Left lung (tissue), 14 donors: ENCODE data around the gene ECSIT. TPM values are rescaled to one million over a fixed set of nuclear protein-coding genes. Genes with fewer than 3 reads are reported as not detected.
A peak's percentile ranks its signal among the peaks of the same experiment; 100 is the strongest.

Source experiments
- ATAC-seq: fragments of 200-7000 bp; cut with Tn5 transposase; one replicate; pipeline ENCODE4 v1.9.1; 2020; ENCODE audit warnings: moderate library complexity
- DNase-seq, 4 donors: peaks; one replicate each; pipeline ENCODE4 v3.0.0-alpha.2; 2013 to 2020
- H3K27ac ChIP-seq, 2 donors: fragments of 200-600 bp; sonication (generic) in 1 of 2; one replicate each; pipeline versions ENCODE4 v1.5.0 to v1.8.0; 2020 to 2021
- H3K27me3 ChIP-seq, 2 donors: fragments of 200-600 bp; sonication (generic) in 1 of 2; one replicate each; pipeline versions ENCODE4 v1.5.0 to v1.8.0; 2020 to 2021
- H3K36me3 ChIP-seq, 2 donors: fragments of 200-600 bp; sonication (generic) in 1 of 2; one replicate each; pipeline versions ENCODE4 v1.5.0 to v1.8.0; 2020 to 2021
- H3K4me1 ChIP-seq, 2 donors: fragments of 200-600 bp; one replicate each; pipeline ENCODE4 v1.8.0; 2021
- H3K4me3 ChIP-seq, 2 donors: fragments of 200-600 bp; sonication (generic) in 1 of 2; one replicate each; pipeline versions ENCODE4 v1.5.0 to v1.8.0; 2020 to 2021; ENCODE audit warnings: mild to moderate bottlenecking in 1 of 2
- H3K9me3 ChIP-seq, 2 donors: fragments of 200-600 bp; sonication (generic) in 1 of 2; one replicate each; pipeline versions ENCODE4 v1.5.0 to v1.8.0; 2020 to 2021
- CTCF ChIP-seq, 2 donors: fragments of 200-600 bp; sonication (generic) in 1 of 2; IDR thresholded peaks; one replicate each; pipeline versions ENCODE4 v1.5.0 to v1.8.0; 2021; ENCODE audit warnings: antibody characterized with exemption in 2 of 2
- intact Hi-C, 2 donors: fragments of 100-400 bp; cut with DNase I; formaldehyde crosslinking; loops; one replicate each; pipeline versions ENCODE4 v1.11.2 to v1.14.2; 2022
- long read RNA-seq, 12 donors: library from polyadenylated mRNA in 2 of 12; unstranded in 2 of 12; transcript quantifications; one replicate each; pipeline ENCODE4 v2.0.0 and lab custom pipeline, GENCODE V29; 2019 to 2026
- polyA plus RNA-seq, 6 donors: library from polyadenylated mRNA; unstranded; fragments of 120-200 nt; gene quantifications; one replicate each; pipeline ENCODE4 v1.2.1, GENCODE V29; 2013; ENCODE audit not compliant: insufficient read length in 6 of 6
- total RNA-seq, 2 donors: library from RNA; stranded (reverse); fragmentation: NEBNext Ultra II Directional; extraction: Animal tissue kit (Norgen Biotek cat#: 25700); gene quantifications; one replicate each; pipeline ENCODE4 v1.2.1, GENCODE V29; 2021
- donor health status: DM: no; HTN: yes; CAD: no.
- donor health status: DM: no; HTN: no; CAD: no.

The ECSIT gene
- total RNA-seq (10 to 100 TPM; 37.4 to 44.6 TPM), polyA plus RNA-seq (10 to 100 TPM; 32.6 to 40.8 (median 36.0) TPM)
- long read RNA-seq, donor 1, transcript ECSIT-205 (2 exons, 607 nt) = minor isoform, 8 of 21 reads
- long read RNA-seq, donor 1, transcript ECSIT-202 (8 exons, 1,700 nt) = major isoform, 13 of 21 reads
- long read RNA-seq, donor 1, partial matches to known transcripts = 0 of 21 reads
- long read RNA-seq, donor 1, other reads (novel, unspliced or antisense) = 0 of 21 reads
- long read RNA-seq, donor 2, transcript ECSIT-202 (8 exons, 1,700 nt) = major isoform, 8 of 12 reads
- long read RNA-seq, donor 2, partial matches to known transcripts = 0 of 12 reads
- long read RNA-seq, donor 2, other reads (novel, unspliced or antisense) = 0 of 12 reads
- long read RNA-seq, donor 3, transcript ECSIT-202 (8 exons, 1,700 nt) = major isoform, 7 of 11 reads
- long read RNA-seq, donor 3, partial matches to known transcripts = 0 of 11 reads
- long read RNA-seq, donor 3, other reads (novel, unspliced or antisense) = 0 of 11 reads
- long read RNA-seq, donor 4, transcript ECSIT-202 (8 exons, 1,700 nt) = major isoform, 44 of 55 reads
- long read RNA-seq, donor 4, partial matches to known transcripts = 3 of 55 reads
- long read RNA-seq, donor 4, other reads (novel, unspliced or antisense) = 7 of 55 reads
- long read RNA-seq, donor 5, transcript ECSIT-202 (8 exons, 1,700 nt) = major isoform, 6 of 17 reads
- long read RNA-seq, donor 5, partial matches to known transcripts = 0 of 17 reads
- long read RNA-seq, donor 5, other reads (novel, unspliced or antisense) = 9 of 17 reads
- long read RNA-seq, donor 6, transcript ECSIT-202 (8 exons, 1,700 nt) = major isoform, 10 of 15 reads
- long read RNA-seq, donor 6, transcript ECSIT-205 (2 exons, 607 nt) = minor isoform, 5 of 15 reads
- long read RNA-seq, donor 6, partial matches to known transcripts = 0 of 15 reads
- long read RNA-seq, donor 6, other reads (novel, unspliced or antisense) = 0 of 15 reads
- long read RNA-seq, donor 7, partial matches to known transcripts = 0 of 9 reads
- long read RNA-seq, donor 7, other reads (novel, unspliced or antisense) = 0 of 9 reads
- long read RNA-seq, donor 8, transcript ECSIT-202 (8 exons, 1,700 nt) = major isoform, 7 of 8 reads
- long read RNA-seq, donor 8, partial matches to known transcripts = 0 of 8 reads
- long read RNA-seq, donor 8, other reads (novel, unspliced or antisense) = 0 of 8 reads
- long read RNA-seq, donor 9 = 0 reads
- long read RNA-seq, donor 10, transcript ECSIT-202 (8 exons, 1,700 nt) = major isoform, 78 of 105 reads
- long read RNA-seq, donor 10, partial matches to known transcripts = 4 of 105 reads
- long read RNA-seq, donor 10, other reads (novel, unspliced or antisense) = 21 of 105 reads
- long read RNA-seq, donor 11 = 0 reads
- long read RNA-seq, donor 12, transcript ECSIT-202 (8 exons, 1,700 nt) = major isoform, 11 of 16 reads
- long read RNA-seq, donor 12, partial matches to known transcripts = 0 of 16 reads
- long read RNA-seq, donor 12, other reads (novel, unspliced or antisense) = 0 of 16 reads

- DNase-seq (peak; percentile 95 to 98 (median 96)), ATAC-seq (peak; percentile 99)
- Histone ChIP-seq H3K36me3 (no peaks in the 10 kb centered on the region), H3K27me3 (no peaks in the 10 kb centered on the region), H3K4me3 (peak within 1 kb of the TSS; percentile 69 to 96), H3K27ac (peak within 1 kb of the TSS; percentile 82 to 84), H3K4me1 (peaks cover 8 to 32% of the 10 kb centered on the region in 2 donors), H3K9me3 (no peaks in the 10 kb centered on the region)
- no peak for TF ChIP-seq CTCF (IDR thresholded peaks at IDR 0.05)
- intact Hi-C loops = no loop called here
Measured at GRCh38 chr19:11528551-11529341, at the start of gene ECSIT. Gene ECSIT (minus strand): TSS chr19:11529134. CDS start chr19:11519170, 9,964 bp downstream.

- H3K9me3 ChIP-seq = no peaks in the 10 kb centered on the region
- H3K27ac ChIP-seq = peak within 1 kb of the TSS; percentile 68 to 80
- peak within 1 kb of the TSS; percentile 31 to 56 for H3K4me3 ChIP-seq
- intact Hi-C loops = no loop called here
- peak in 1 of 4 donors; percentile 68 for DNase-seq
- peaks cover 0 to 16% of the 10 kb centered on the region in 2 donors for H3K27me3 ChIP-seq
- no peak for TF ChIP-seq CTCF (IDR thresholded peaks at IDR 0.05)
- ATAC-seq = peak; percentile 17
- peaks cover 0 to 68% of the 10 kb centered on the region in 2 donors for H3K4me1 ChIP-seq
- H3K36me3 ChIP-seq = peaks cover 0 to 20% of the 10 kb centered on the region in 2 donors
Measured at GRCh38 chr19:11577451-11578257, 48.7 kb upstream of the ECSIT start, which contains the start of gene ACP5. Gene ACP5 (minus strand): TSS chr19:11577645. CDS start chr19:11577317, 328 bp downstream.

- ATAC-seq = no peak
- peak overlapping the region in 1 of 2 donors; percentile 56 for H3K4me3 ChIP-seq
- no peak for TF ChIP-seq CTCF (IDR thresholded peaks at IDR 0.05)
- peak overlapping the region in 1 of 2 donors; percentile 80 for H3K27ac ChIP-seq
- H3K36me3 ChIP-seq = peaks cover 0 to 20% of the 10 kb centered on the region in 2 donors
- no peaks in the 10 kb centered on the region for H3K9me3 ChIP-seq
- intact Hi-C loops = no loop called here
- peaks cover 0 to 16% of the 10 kb centered on the region in 2 donors for H3K27me3 ChIP-seq
- peak in 1 of 4 donors; percentile 78 for DNase-seq
- peaks cover 0 to 53% of the 10 kb centered on the region in 2 donors for H3K4me1 ChIP-seq
Measured at GRCh38 chr19:11576227-11576626, 47.3 kb upstream of the ECSIT start.
